SK-N-SH (cell line): ENCODE data around the gene UGCG. TPM values are rescaled to one million over a fixed set of nuclear protein-coding genes. Genes with fewer than 3 reads are reported as not detected.

Experiments used
- CTCF ChIA-PET: fragments of 300-600, 350-600 bp; formaldehyde crosslinking; extraction: SDS; loops from one replicate; lab custom pipeline; 2021; lab: Yijun Ruan, JAX
- POLR2A ChIA-PET: fragments of 350-600 bp; sonication (Branson Sonifier 250); formaldehyde crosslinking; extraction: SDS; loops from one replicate; lab custom pipeline; 2020; ENCODE audit warnings: antibody characterized with exemption, inconsistent platforms; lab: Yijun Ruan, JAX
- DNase-seq: peaks from one replicate; pipeline ENCODE4 v3.0.0; 2012
- H2AFZ ChIP-seq: fragments of 200-600 bp; sonication (generic); 2 replicates; pipeline ENCODE4 v1.8.1; 2016; ENCODE audit warnings: antibody characterized with exemption, mild to moderate bottlenecking, low read depth
- H3F3A ChIP-seq: fragments of 200-600 bp; sonication (generic); replicated peaks from 2 replicates; pipeline ENCODE3; 2016; ENCODE audit warnings: antibody characterized with exemption, mild to moderate bottlenecking; ENCODE audit not compliant: insufficient read depth
- H3K27ac ChIP-seq, 2 experiments: fragments of 200-500 bp in 1 of 2; fragments of 200-600 bp in 1 of 2; sonication (Bioruptor generic) in 1 of 2; sonication (generic), shearing (Covaris generic) in 1 of 2; 2 replicates each; pipeline versions ENCODE4 v1.5.1 to v1.6.1; 2014 to 2016; ENCODE audit warnings: low read depth in 2 of 2, inconsistent platforms in 1 of 2, low read length in 1 of 2, mild to moderate bottlenecking in 1 of 2, mixed read lengths in 1 of 2
- H3K27me3 ChIP-seq: fragments of 200-600 bp; sonication (generic), shearing (Covaris generic); 2 replicates; pipeline ENCODE4 v1.6.1; 2016; ENCODE audit warnings: mixed run types; ENCODE audit not compliant: insufficient read depth
- H3K36me3 ChIP-seq, 2 experiments: fragments of 200-500 bp in 1 of 2; fragments of 200-600 bp in 1 of 2; sonication (Bioruptor generic) in 1 of 2; sonication (generic) in 1 of 2; replicated peaks in 1 of 2; 2 replicates each; pipeline versions ENCODE3 to v1.5.1; 2014 to 2016; ENCODE audit warnings: low read length in 1 of 2, mild to moderate bottlenecking in 1 of 2; ENCODE audit not compliant: insufficient read depth in 2 of 2, control insufficient read depth in 1 of 2
- H3K4me1 ChIP-seq, 2 experiments: fragments of 200-500 bp in 1 of 2; fragments of 200-600 bp in 1 of 2; sonication (Bioruptor generic) in 1 of 2; sonication (generic), shearing (Covaris generic) in 1 of 2; 2 replicates each; pipeline versions ENCODE4 v1.5.1 to v1.6.1; 2014 to 2016; ENCODE audit warnings: low read depth in 1 of 2, low read length in 1 of 2, mixed run types in 1 of 2; ENCODE audit not compliant: insufficient read depth in 2 of 2, control insufficient read depth in 1 of 2
- H3K4me2 ChIP-seq: fragments of 200-600 bp; sonication (generic), shearing (Covaris generic); 2 replicates; pipeline ENCODE4 v1.6.1; 2017; ENCODE audit warnings: mixed run types
- H3K4me3 ChIP-seq, 2 experiments: fragments of 200-500 bp in 1 of 2; fragments of 200-600 bp in 1 of 2; sonication (Bioruptor generic) in 1 of 2; sonication (generic), shearing (Covaris generic) in 1 of 2; 2 replicates each; pipeline versions ENCODE4 v1.5.1 to v1.8.1; 2014 to 2016; ENCODE audit warnings: low read depth in 2 of 2, inconsistent platforms in 1 of 2, low read length in 1 of 2, mild to moderate bottlenecking in 1 of 2, mixed read lengths in 1 of 2, moderate library complexity in 1 of 2
- H3K79me2 ChIP-seq: fragments of 200-600 bp; sonication (generic); 2 replicates; pipeline ENCODE4 v1.8.1; 2017; ENCODE audit warnings: mild to moderate bottlenecking; ENCODE audit not compliant: insufficient read depth
- H3K9ac ChIP-seq: fragments of 200-600 bp; sonication (generic); 2 replicates; pipeline ENCODE4 v1.6.1; 2017; ENCODE audit warnings: mixed run types
- H3K9me2 ChIP-seq: fragments of 200-600 bp; sonication (generic); 2 replicates; pipeline ENCODE4 v1.6.1; 2017; ENCODE audit warnings: mixed run types
- H3K9me3 ChIP-seq: fragments of 200-600 bp; sonication (generic); 2 replicates; pipeline ENCODE4 v1.6.1; 2017; ENCODE audit warnings: mixed run types, mild to moderate bottlenecking, moderate library complexity
- H4K20me1 ChIP-seq: fragments of 200-600 bp; sonication (generic); 2 replicates; pipeline ENCODE4 v1.6.1; 2017; ENCODE audit warnings: mild to moderate bottlenecking, mixed run types; ENCODE audit not compliant: insufficient read depth
- CHD2 ChIP-seq: fragments of 150-350 bp; IDR thresholded peaks from 2 replicates; pipeline ENCODE4 v1.6.1; 2018; ENCODE audit warnings: low read length; ENCODE audit not compliant: partially characterized antibody
- EP300 ChIP-seq, 2 experiments: IDR thresholded peaks; 2 replicates each; pipeline versions ENCODE4 v1.4.0 to v1.6.1; 2012; ENCODE audit warnings: borderline replicate concordance in 1 of 2, low read depth in 1 of 2, low read length in 1 of 2
- EZH2phosphoT487 ChIP-seq: fragments of 200-600 bp; sonication (generic); IDR thresholded peaks from 2 replicates; pipeline ENCODE4 v1.6.1; 2017; ENCODE audit warnings: low read depth, mixed run types, mild to moderate bottlenecking, antibody characterized with exemption, moderate library complexity, borderline replicate concordance
- FOSL2 ChIP-seq: IDR thresholded peaks from 2 replicates; pipeline ENCODE4 v1.4.0; 2012; ENCODE audit warnings: low read depth, mild to moderate bottlenecking, moderate library complexity, borderline replicate concordance
- FOXJ3 ChIP-seq: sonication (generic); formaldehyde crosslinking; IDR thresholded peaks from 2 replicates; pipeline ENCODE4 v1.5.1; 2020; ENCODE audit warnings: mild to moderate bottlenecking, missing genetic modification reagents
- FOXM1 ChIP-seq: IDR thresholded peaks from 2 replicates; pipeline ENCODE4 v1.4.0; 2012; ENCODE audit warnings: low read depth, mild to moderate bottlenecking
- GABPA ChIP-seq: IDR thresholded peaks from 2 replicates; pipeline ENCODE4 v1.4.0; 2012; ENCODE audit warnings: low read depth, mild to moderate bottlenecking
- GATA2 ChIP-seq: sonication (generic); formaldehyde crosslinking; IDR thresholded peaks from 2 replicates; pipeline ENCODE4 v1.5.0; 2020; ENCODE audit warnings: mild to moderate bottlenecking, missing genetic modification reagents
- MAX ChIP-seq: IDR thresholded peaks from 2 replicates; pipeline ENCODE4 v1.4.0; 2012; ENCODE audit warnings: low read depth
- MXI1 ChIP-seq: IDR thresholded peaks from 2 replicates; pipeline ENCODE4 v1.6.1; 2012; ENCODE audit warnings: mild to moderate bottlenecking, low read depth, low read length, improper control_type of control experiment
- NRF1 ChIP-seq: IDR thresholded peaks from 2 replicates; pipeline ENCODE4 v1.6.1; 2012; ENCODE audit warnings: low read depth, mild to moderate bottlenecking, low read length
- POLR2AphosphoS5 ChIP-seq: IDR thresholded peaks from 2 replicates; pipeline ENCODE4 v1.6.1; 2012; ENCODE audit warnings: low read depth, low read length
- REST ChIP-seq: IDR thresholded peaks from 2 replicates; pipeline ENCODE4 v1.6.1; 2012; ENCODE audit warnings: mild to moderate bottlenecking, low read depth, low read length, moderate library complexity
- RFX5 ChIP-seq: IDR thresholded peaks from 2 replicates; pipeline ENCODE4 v1.6.1; 2012; ENCODE audit warnings: mild to moderate bottlenecking, improper control_type of control experiment, low read length
- RXRA ChIP-seq: IDR thresholded peaks from 2 replicates; pipeline ENCODE4 v1.4.0; 2012; ENCODE audit warnings: low read depth, mild to moderate bottlenecking, borderline replicate concordance
- SMC3 ChIP-seq: IDR thresholded peaks from 2 replicates; pipeline ENCODE4 v1.6.1; 2012; ENCODE audit warnings: low read depth, low read length, improper control_type of control experiment
- TAF1 ChIP-seq: IDR thresholded peaks from 2 replicates; pipeline ENCODE4 v1.6.1; 2012; ENCODE audit warnings: low read depth, mild to moderate bottlenecking, low read length, moderate library complexity, borderline replicate concordance
- TCF12 ChIP-seq: IDR thresholded peaks from 2 replicates; pipeline ENCODE4 v1.4.0; 2012
- TEAD4 ChIP-seq: IDR thresholded peaks from 2 replicates; pipeline ENCODE4 v1.4.0; 2012; ENCODE audit warnings: mild to moderate bottlenecking, borderline replicate concordance; ENCODE audit not compliant: insufficient read depth
- WGBS: methylation state at CpG from one replicate; pipeline ENCODE4 v1.1.6; 2017; ENCODE audit warnings: low lambda C conversion rate; 5-methylcytosine and 5-hydroxymethylcytosine counted together
- polyA plus RNA-seq, 3 experiments: library from polyadenylated mRNA; depleted of rRNA; stranded (reverse); fragments of >200 nt; gene quantifications; 2 replicates each; pipeline ENCODE4 v1.2.3, GENCODE V29; 2012
- TF ChIP-seq, protein P1 (sequence below): fragments of 150-350 bp; IDR thresholded peaks from 2 replicates; pipeline ENCODE4 v1.6.1; 2017; ENCODE audit warnings: antibody characterized with exemption, low read length, low read depth, borderline replicate concordance
- TF ChIP-seq, protein P2 (sequence below): IDR thresholded peaks from 2 replicates; pipeline ENCODE4 v1.4.0; 2012; ENCODE audit warnings: low read depth, borderline replicate concordance

Gene UGCG
- polyA plus RNA-seq, 1 of the 3 experiments (the other 2 are of a cell fraction): 20.0 TPM

DNA sequence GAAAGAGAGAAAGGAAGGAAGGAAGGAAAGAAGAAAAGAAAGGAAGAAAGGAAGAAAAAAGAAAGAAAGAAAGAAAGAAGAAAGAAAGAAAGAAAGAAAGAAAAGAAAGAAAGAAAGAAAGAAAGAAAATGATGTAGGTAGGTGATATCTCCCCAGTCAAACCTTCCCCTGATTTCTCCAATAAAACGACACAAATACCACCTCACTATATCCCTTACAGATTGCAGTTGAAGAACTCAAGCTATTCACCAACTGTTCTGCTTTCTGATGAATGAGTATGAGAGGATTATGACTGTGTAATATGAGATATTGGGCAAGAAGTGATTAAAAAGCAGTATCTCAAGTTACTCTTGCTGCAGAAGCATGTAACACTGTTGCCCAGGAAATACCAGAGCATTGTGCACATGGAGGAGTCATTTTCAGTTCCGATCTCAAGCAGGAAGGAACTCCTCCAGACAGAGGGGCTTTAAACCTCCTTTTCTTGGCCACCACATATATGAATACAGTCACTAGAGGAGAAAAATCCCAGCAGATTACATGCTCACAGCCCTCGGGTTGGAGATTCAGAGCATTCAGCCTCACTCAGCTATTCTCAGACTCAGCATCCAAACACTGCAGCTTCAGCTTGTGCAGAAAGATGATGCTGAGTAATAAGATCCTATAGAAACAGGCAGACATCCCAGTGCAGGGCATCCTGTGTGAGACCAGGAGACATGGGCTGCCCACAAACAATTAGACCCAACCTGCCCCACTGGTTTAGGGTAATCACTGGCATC lies 61.4 kb downstream of the UGCG start (continued):
- TF ChIP-seq, protein P1, sequence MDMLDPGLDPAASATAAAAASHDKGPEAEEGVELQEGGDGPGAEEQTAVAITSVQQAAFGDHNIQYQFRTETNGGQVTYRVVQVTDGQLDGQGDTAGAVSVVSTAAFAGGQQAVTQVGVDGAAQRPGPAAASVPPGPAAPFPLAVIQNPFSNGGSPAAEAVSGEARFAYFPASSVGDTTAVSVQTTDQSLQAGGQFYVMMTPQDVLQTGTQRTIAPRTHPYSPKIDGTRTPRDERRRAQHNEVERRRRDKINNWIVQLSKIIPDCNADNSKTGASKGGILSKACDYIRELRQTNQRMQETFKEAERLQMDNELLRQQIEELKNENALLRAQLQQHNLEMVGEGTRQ: no peak
- no peak for TF ChIP-seq FOXJ3 (CRISPR knock-in tag)
- no peak for TF ChIP-seq GATA2 (CRISPR knock-in tag)
- peak; percentile 51; the same call in 1 of the 2 replicates for TF ChIP-seq GABPA
- peak; percentile 79 for TF ChIP-seq TCF12
- TF ChIP-seq POLR2AphosphoS5: peak; percentile 84
- peak; percentile 91 for TF ChIP-seq TAF1
- peak; percentile 74 for TF ChIP-seq MAX
- no peak for TF ChIP-seq CHD2
- TF ChIP-seq RXRA: no peak; the same call in 1 of the 2 replicates
- no peak; the same call in 1 of the 2 replicates for TF ChIP-seq NRF1
- TF ChIP-seq TEAD4: peak; percentile 55; the same call in 1 of the 2 replicates

GRCh38 chr9:111959468-111960359 lies 63.1 kb downstream of the UGCG start:
- peak overlapping the region; percentile 61; the same call in 1 of the 2 replicates for H3K9ac ChIP-seq
- no peaks in the 10 kb centered on the region for H3K9me3 ChIP-seq
- no peak overlapping the region for H2AFZ ChIP-seq
- DNase-seq: no peak
- H3K79me2 ChIP-seq: no peaks in the 10 kb centered on the region
- H3K4me1 ChIP-seq: peaks cover 0 to 27% of the 10 kb centered on the region in 2 experiments; a peak in 1 of 4 replicates
- CTCF ChIA-PET: interaction anchor here (0.9 to 1.0 kb wide), 2 partner anchors 9 to 16 kb away, joined by 3 read pairs; no protein-coding TSS in a partner anchor
- no peaks in the 10 kb centered on the region for H3K36me3 ChIP-seq
- POLR2A ChIA-PET: interaction anchor here (0.6 kb wide), 1 partner anchor 24 kb away, joined by 3 read pairs; no protein-coding TSS in a partner anchor
- 79% methylated on average over 5 of the region's 7 CpGs for WGBS
- no peaks in the 10 kb centered on the region for H4K20me1 ChIP-seq
- H3K4me2 ChIP-seq: no peak overlapping the region
- H3K4me3 ChIP-seq: no peak overlapping the region
- no peaks in the 10 kb centered on the region for H3K27me3 ChIP-seq
- peak overlapping the region in 1 of 2 experiments; percentile 85; a peak in 2 of 4 replicates for H3K27ac ChIP-seq
- no peaks in the 10 kb centered on the region for H3K9me2 ChIP-seq
- H3F3A ChIP-seq: peaks cover 21% of the 10 kb centered on the region
- TF ChIP-seq TAF1 (no peak), FOXM1 (no peak), REST (no peak), RXRA (no peak), EP300 (IDR thresholded peaks at IDR 0.05; ENCODE audit: borderline replicate concordance in 1 of 2, low read depth in 1 of 2, low read length in 1 of 2) (no peak), FOXJ3 (CRISPR knock-in tag) (no peak), MXI1 (no peak), FOSL2 (no peak), SMC3 (no peak), NRF1 (no peak), EZH2phosphoT487 (no peak), RFX5 (no peak)
- TF ChIP-seq, protein P2, sequence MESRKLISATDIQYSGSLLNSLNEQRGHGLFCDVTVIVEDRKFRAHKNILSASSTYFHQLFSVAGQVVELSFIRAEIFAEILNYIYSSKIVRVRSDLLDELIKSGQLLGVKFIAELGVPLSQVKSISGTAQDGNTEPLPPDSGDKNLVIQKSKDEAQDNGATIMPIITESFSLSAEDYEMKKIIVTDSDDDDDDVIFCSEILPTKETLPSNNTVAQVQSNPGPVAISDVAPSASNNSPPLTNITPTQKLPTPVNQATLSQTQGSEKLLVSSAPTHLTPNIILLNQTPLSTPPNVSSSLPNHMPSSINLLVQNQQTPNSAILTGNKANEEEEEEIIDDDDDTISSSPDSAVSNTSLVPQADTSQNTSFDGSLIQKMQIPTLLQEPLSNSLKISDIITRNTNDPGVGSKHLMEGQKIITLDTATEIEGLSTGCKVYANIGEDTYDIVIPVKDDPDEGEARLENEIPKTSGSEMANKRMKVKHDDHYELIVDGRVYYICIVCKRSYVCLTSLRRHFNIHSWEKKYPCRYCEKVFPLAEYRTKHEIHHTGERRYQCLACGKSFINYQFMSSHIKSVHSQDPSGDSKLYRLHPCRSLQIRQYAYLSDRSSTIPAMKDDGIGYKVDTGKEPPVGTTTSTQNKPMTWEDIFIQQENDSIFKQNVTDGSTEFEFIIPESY: no peak
